WTC11 (cell line): ENCODE data around the gene RAD54L2. TPM values are rescaled to one million over a fixed set of nuclear protein-coding genes. Genes with fewer than 3 reads are reported as not detected.

Source experiments
- ATAC-seq: fragments of 200-7000 bp; cut with Tn5 transposase; 2 replicates; pipeline ENCODE4 v1.10.0; 2021; ENCODE audit warnings: mild to moderate bottlenecking, moderate library complexity
- CTCF ChIA-PET: fragments of 300-600 bp; sonication (Branson Sonifier 250); formaldehyde crosslinking; loops from one replicate; lab custom pipeline; 2021; ENCODE audit warnings: antibody characterized with exemption; lab: Charles Lee
- POLR2A ChIA-PET: fragments of 350-600 bp; sonication (Branson Sonifier 250); formaldehyde crosslinking; loops from one replicate; lab custom pipeline; 2021; ENCODE audit warnings: antibody characterized with exemption; lab: Charles Lee
- DNase-seq: peaks from one replicate; pipeline ENCODE4 v3.0.0; 2021; ENCODE audit warnings: low spot score
- H3K27ac Mint-ChIP-seq: 2 replicates; pipeline ENCODE4 v1.8.0; 2021; ENCODE audit warnings: mixed read lengths
- H3K27me3 Mint-ChIP-seq: 2 replicates; pipeline ENCODE4 v1.8.0; 2021; ENCODE audit warnings: low read depth, mild to moderate bottlenecking, moderate library complexity, mixed read lengths
- H3K36me3 Mint-ChIP-seq: 2 replicates; pipeline ENCODE4 v1.8.0; 2021; ENCODE audit warnings: mixed read lengths
- H3K4me1 Mint-ChIP-seq: 2 replicates; pipeline ENCODE4 v1.8.0; 2022; ENCODE audit warnings: mixed read lengths
- H3K4me3 Mint-ChIP-seq: 2 replicates; pipeline ENCODE4 v1.8.0; 2021; ENCODE audit warnings: mild to moderate bottlenecking, moderate library complexity, mixed read lengths
- H3K9me3 Mint-ChIP-seq: 2 replicates; pipeline ENCODE4 v1.8.0; 2021; ENCODE audit warnings: mixed read lengths
- AFF4 ChIP-seq: sonication (generic); formaldehyde crosslinking; IDR thresholded peaks from 2 replicates; pipeline ENCODE4 v1.8.1; 2023; ENCODE audit warnings: mild to moderate bottlenecking, missing genetic modification reagents, borderline replicate concordance
- ATF6 ChIP-seq: sonication (generic); formaldehyde crosslinking; IDR thresholded peaks from 2 replicates; pipeline ENCODE4 v1.8.1; 2023; ENCODE audit warnings: mild to moderate bottlenecking, missing genetic modification reagents
- CREM ChIP-seq: sonication (generic); formaldehyde crosslinking; IDR thresholded peaks from 2 replicates; pipeline ENCODE4 v1.8.1; 2022; ENCODE audit warnings: mild to moderate bottlenecking, missing genetic modification reagents, moderate library complexity
- E2F4 ChIP-seq: sonication (generic); formaldehyde crosslinking; IDR thresholded peaks from 2 replicates; pipeline ENCODE4 v1.8.1; 2022; ENCODE audit warnings: low read depth, mild to moderate bottlenecking, moderate library complexity, missing genetic modification reagents, borderline replicate concordance
- ELF4 ChIP-seq: sonication (generic); formaldehyde crosslinking; IDR thresholded peaks from 2 replicates; pipeline ENCODE4 v1.8.1; 2022; ENCODE audit warnings: low read depth, mild to moderate bottlenecking, moderate library complexity, missing genetic modification reagents
- FOXP1 ChIP-seq: sonication (generic); formaldehyde crosslinking; IDR thresholded peaks from 2 replicates; pipeline ENCODE4 v1.8.0; 2022; ENCODE audit warnings: missing genetic modification reagents, mild to moderate bottlenecking, moderate library complexity, borderline replicate concordance
- HMGA2 ChIP-seq: fragments of 250-450 bp; sonication (Bioruptor Pico); IDR thresholded peaks from 2 replicates; pipeline ENCODE4 v1.4.0; 2021; ENCODE audit warnings: mild to moderate bottlenecking, moderate library complexity
- JAZF1 ChIP-seq: fragments of 250-450 bp; sonication (Bioruptor Pico); IDR thresholded peaks from 2 replicates; pipeline ENCODE4 v1.9.0; 2021; ENCODE audit warnings: moderate library complexity, mild to moderate bottlenecking, inconsistent platforms
- NR1H2 ChIP-seq: sonication (generic); formaldehyde crosslinking; IDR thresholded peaks from 2 replicates; pipeline ENCODE4 v1.9.0; 2021; ENCODE audit warnings: mild to moderate bottlenecking, moderate library complexity, missing genetic modification reagents
- NR2C2 ChIP-seq: sonication (generic); formaldehyde crosslinking; IDR thresholded peaks from 2 replicates; pipeline ENCODE4 v1.8.0; 2022; ENCODE audit warnings: mild to moderate bottlenecking, missing genetic modification reagents
- OVOL2 ChIP-seq: fragments of 250-450 bp; sonication (Bioruptor Pico); IDR thresholded peaks from 2 replicates; pipeline ENCODE4 v1.9.0; 2021; ENCODE audit warnings: mild to moderate bottlenecking, borderline replicate concordance
- TCF7 ChIP-seq: sonication (generic); formaldehyde crosslinking; IDR thresholded peaks from 2 replicates; pipeline ENCODE4 v1.8.0; 2022; ENCODE audit warnings: mild to moderate bottlenecking, low read depth, missing genetic modification reagents, moderate library complexity
- TEAD1 ChIP-seq: sonication (generic); formaldehyde crosslinking; IDR thresholded peaks from 2 replicates; pipeline ENCODE4 v1.8.0; 2022; ENCODE audit warnings: mild to moderate bottlenecking, missing genetic modification reagents
- TP53 ChIP-seq: sonication (generic); formaldehyde crosslinking; IDR thresholded peaks from 2 replicates; pipeline ENCODE4 v1.8.1; 2023; ENCODE audit warnings: mild to moderate bottlenecking, missing genetic modification reagents
- ZBTB21 ChIP-seq: sonication (generic); formaldehyde crosslinking; IDR thresholded peaks from 2 replicates; pipeline ENCODE4 v1.8.1; 2023; ENCODE audit warnings: mild to moderate bottlenecking, missing genetic modification reagents, borderline replicate concordance
- ZNF121 ChIP-seq: sonication (generic); formaldehyde crosslinking; IDR thresholded peaks from 2 replicates; pipeline ENCODE4 v1.8.0; 2023; ENCODE audit warnings: missing genetic modification reagents
- ZNF263 ChIP-seq: sonication (generic); formaldehyde crosslinking; IDR thresholded peaks from 2 replicates; pipeline ENCODE4 v1.8.1; 2022; ENCODE audit warnings: low read depth, mild to moderate bottlenecking, moderate library complexity, missing genetic modification reagents
- ZNF317 ChIP-seq: sonication (generic); formaldehyde crosslinking; IDR thresholded peaks from 2 replicates; pipeline ENCODE4 v1.8.1; 2023; ENCODE audit warnings: low read depth, mild to moderate bottlenecking, moderate library complexity, missing genetic modification reagents, borderline replicate concordance
- ZNF423 ChIP-seq: fragments of 250-450 bp; sonication (Bioruptor Pico); IDR thresholded peaks from 2 replicates; pipeline ENCODE4 v2.1.2; 2022; ENCODE audit warnings: mild to moderate bottlenecking, moderate library complexity
- total RNA-seq: library from RNA; stranded (reverse); gene quantifications from 3 replicates; pipeline ENCODE4 v1.2.3, GENCODE V29; 2021
- TF ChIP-seq, protein P1 (sequence below): sonication (generic); formaldehyde crosslinking; IDR thresholded peaks from 2 replicates; pipeline ENCODE4 v1.8.1; 2023; ENCODE audit warnings: mild to moderate bottlenecking, moderate library complexity, missing genetic modification reagents
- TF ChIP-seq, protein P2 (sequence below): sonication (generic); formaldehyde crosslinking; IDR thresholded peaks from 2 replicates; pipeline ENCODE4 v1.8.0; 2022; ENCODE audit warnings: mild to moderate bottlenecking, missing genetic modification reagents
- TF ChIP-seq, protein P3 (sequence below): sonication (generic); formaldehyde crosslinking; IDR thresholded peaks from 2 replicates; pipeline ENCODE4 v1.8.0; 2022; ENCODE audit warnings: mild to moderate bottlenecking, missing genetic modification reagents
- TF ChIP-seq, protein P4 (sequence below): sonication (generic); formaldehyde crosslinking; IDR thresholded peaks from 2 replicates; pipeline ENCODE4 v1.8.1; 2023; ENCODE audit warnings: mild to moderate bottlenecking, missing genetic modification reagents, moderate library complexity

RAD54L2 gene
- total RNA-seq, 1 experiment from 2014 or later = 29.5 TPM

DNA sequence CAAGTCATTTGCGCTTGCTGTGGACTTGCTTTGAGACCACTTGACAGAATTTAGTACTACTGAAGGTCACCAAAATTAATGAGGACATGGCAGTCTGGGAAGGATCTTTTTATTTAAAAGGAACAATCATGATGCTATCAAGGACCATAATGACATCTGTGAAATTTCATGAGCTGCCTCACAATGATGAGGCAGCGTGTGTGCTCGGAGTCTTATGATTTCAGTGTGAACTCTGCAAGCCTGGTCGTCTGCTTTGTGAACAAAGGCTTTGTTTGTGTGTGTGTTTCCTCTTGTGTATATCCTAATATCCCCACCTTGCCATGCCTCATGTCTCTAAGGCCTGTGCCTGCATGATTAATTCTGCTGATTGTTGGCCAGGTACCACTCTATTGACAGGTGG, 46.7 kb downstream of the RAD54L2 start:
- no peak for DNase-seq
- H3K36me3 Mint-ChIP-seq = peaks cover 9% of the 10 kb centered on the region; the same call in 1 of the 2 replicates
- H3K9me3 Mint-ChIP-seq = no peaks in the 10 kb centered on the region
- TF ChIP-seq AFF4 (CRISPR knock-in tag) (no peak), E2F4 (CRISPR knock-in tag) (no peak), ZBTB21 (CRISPR knock-in tag) (no peak), ZNF317 (CRISPR knock-in tag) (no peak), CREM (no peak), FOXP1 (no peak), NR1H2 (CRISPR knock-in tag) (no peak), OVOL2 (no peak), ZNF423 (CRISPR knock-in tag) (no peak), JAZF1 (no peak)
- TF ChIP-seq, protein P1, sequence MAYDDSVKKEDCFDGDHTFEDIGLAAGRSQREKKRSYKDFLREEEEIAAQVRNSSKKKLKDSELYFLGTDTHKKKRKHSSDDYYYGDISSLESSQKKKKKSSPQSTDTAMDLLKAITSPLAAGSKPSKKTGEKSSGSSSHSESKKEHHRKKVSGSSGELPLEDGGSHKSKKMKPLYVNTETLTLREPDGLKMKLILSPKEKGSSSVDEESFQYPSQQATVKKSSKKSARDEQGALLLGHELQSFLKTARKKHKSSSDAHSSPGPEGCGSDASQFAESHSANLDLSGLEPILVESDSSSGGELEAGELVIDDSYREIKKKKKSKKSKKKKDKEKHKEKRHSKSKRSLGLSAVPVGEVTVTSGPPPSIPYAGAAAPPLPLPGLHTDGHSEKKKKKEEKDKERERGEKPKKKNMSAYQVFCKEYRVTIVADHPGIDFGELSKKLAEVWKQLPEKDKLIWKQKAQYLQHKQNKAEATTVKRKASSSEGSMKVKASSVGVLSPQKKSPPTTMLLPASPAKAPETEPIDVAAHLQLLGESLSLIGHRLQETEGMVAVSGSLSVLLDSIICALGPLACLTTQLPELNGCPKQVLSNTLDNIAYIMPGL (CRISPR knock-in tag) = no peak
- TF ChIP-seq, protein P2, sequence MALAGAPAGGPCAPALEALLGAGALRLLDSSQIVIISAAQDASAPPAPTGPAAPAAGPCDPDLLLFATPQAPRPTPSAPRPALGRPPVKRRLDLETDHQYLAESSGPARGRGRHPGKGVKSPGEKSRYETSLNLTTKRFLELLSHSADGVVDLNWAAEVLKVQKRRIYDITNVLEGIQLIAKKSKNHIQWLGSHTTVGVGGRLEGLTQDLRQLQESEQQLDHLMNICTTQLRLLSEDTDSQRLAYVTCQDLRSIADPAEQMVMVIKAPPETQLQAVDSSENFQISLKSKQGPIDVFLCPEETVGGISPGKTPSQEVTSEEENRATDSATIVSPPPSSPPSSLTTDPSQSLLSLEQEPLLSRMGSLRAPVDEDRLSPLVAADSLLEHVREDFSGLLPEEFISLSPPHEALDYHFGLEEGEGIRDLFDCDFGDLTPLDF (CRISPR knock-in tag) = no peak
- H3K4me3 Mint-ChIP-seq = no peak overlapping the region
- no peak overlapping the region for H3K27ac Mint-ChIP-seq
- ChIA-PET CTCF (no interaction called here), POLR2A (no interaction called here)
- no peaks in the 10 kb centered on the region for H3K27me3 Mint-ChIP-seq
- no peak for ATAC-seq
- peaks cover 19% of the 10 kb centered on the region for H3K4me1 Mint-ChIP-seq

- peaks cover 16% of the 10 kb centered on the region for H3K36me3 Mint-ChIP-seq
- CTCF ChIA-PET = no interaction called here
- ATAC-seq (no peak), DNase-seq (no peak)
- H3K27ac Mint-ChIP-seq = no peak overlapping the region
- H3K9me3 Mint-ChIP-seq = no peaks in the 10 kb centered on the region
- no peak overlapping the region for H3K4me3 Mint-ChIP-seq
- POLR2A ChIA-PET = no interaction called here
- no peaks in the 10 kb centered on the region for H3K27me3 Mint-ChIP-seq
- peaks cover 14% of the 10 kb centered on the region for H3K4me1 Mint-ChIP-seq
- TF ChIP-seq, protein P3, sequence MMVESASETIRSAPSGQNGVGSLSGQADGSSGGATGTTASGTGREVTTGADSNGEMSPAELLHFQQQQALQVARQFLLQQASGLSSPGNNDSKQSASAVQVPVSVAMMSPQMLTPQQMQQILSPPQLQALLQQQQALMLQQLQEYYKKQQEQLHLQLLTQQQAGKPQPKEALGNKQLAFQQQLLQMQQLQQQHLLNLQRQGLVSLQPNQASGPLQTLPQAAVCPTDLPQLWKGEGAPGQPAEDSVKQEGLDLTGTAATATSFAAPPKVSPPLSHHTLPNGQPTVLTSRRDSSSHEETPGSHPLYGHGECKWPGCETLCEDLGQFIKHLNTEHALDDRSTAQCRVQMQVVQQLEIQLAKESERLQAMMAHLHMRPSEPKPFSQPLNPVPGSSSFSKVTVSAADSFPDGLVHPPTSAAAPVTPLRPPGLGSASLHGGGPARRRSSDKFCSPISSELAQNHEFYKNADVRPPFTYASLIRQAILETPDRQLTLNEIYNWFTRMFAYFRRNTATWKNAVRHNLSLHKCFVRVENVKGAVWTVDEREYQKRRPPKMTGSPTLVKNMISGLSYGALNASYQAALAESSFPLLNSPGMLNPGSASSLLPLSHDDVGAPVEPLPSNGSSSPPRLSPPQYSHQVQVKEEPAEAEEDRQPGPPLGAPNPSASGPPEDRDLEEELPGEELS = no peak
- no peak for TF ChIP-seq TCF7
- TF ChIP-seq ATF6 (CRISPR knock-in tag) = no peak
- TF ChIP-seq JAZF1 = no peak
- TF ChIP-seq ZNF263 = no peak
- TF ChIP-seq NR2C2 = no peak
- no peak for TF ChIP-seq TEAD1 (CRISPR knock-in tag)
- TF ChIP-seq ELF4 = no peak
- TF ChIP-seq ZNF121 = no peak
- TF ChIP-seq HMGA2 (CRISPR knock-in tag) = no peak
- no peak for TF ChIP-seq TP53 (CRISPR knock-in tag)
- TF ChIP-seq, protein P4, sequence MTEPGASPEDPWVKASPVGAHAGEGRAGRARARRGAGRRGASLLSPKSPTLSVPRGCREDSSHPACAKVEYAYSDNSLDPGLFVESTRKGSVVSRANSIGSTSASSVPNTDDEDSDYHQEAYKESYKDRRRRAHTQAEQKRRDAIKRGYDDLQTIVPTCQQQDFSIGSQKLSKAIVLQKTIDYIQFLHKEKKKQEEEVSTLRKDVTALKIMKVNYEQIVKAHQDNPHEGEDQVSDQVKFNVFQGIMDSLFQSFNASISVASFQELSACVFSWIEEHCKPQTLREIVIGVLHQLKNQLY (CRISPR knock-in tag) = no peak
Observed at GRCh38 chr3:51585871-51586270, 47.4 kb downstream of the RAD54L2 start.
